HG03460 (cell line): ENCODE data around the gene LGALS3BP.

Experiments used
- ATAC-seq: cut with Tn5 transposase; IDR thresholded peaks from one replicate; pipeline ENCODE4 v1.9.1; 2021; ENCODE audit not compliant: unreplicated experiment

The LGALS3BP gene

GRCh38 chr17:78986048-78986648 is 6.4 kb upstream of the LGALS3BP start:
- no peak for ATAC-seq

GRCh38 chr17:78985395-78985794 is 5.7 kb upstream of the LGALS3BP start:
- ATAC-seq, result no peak

DNA sequence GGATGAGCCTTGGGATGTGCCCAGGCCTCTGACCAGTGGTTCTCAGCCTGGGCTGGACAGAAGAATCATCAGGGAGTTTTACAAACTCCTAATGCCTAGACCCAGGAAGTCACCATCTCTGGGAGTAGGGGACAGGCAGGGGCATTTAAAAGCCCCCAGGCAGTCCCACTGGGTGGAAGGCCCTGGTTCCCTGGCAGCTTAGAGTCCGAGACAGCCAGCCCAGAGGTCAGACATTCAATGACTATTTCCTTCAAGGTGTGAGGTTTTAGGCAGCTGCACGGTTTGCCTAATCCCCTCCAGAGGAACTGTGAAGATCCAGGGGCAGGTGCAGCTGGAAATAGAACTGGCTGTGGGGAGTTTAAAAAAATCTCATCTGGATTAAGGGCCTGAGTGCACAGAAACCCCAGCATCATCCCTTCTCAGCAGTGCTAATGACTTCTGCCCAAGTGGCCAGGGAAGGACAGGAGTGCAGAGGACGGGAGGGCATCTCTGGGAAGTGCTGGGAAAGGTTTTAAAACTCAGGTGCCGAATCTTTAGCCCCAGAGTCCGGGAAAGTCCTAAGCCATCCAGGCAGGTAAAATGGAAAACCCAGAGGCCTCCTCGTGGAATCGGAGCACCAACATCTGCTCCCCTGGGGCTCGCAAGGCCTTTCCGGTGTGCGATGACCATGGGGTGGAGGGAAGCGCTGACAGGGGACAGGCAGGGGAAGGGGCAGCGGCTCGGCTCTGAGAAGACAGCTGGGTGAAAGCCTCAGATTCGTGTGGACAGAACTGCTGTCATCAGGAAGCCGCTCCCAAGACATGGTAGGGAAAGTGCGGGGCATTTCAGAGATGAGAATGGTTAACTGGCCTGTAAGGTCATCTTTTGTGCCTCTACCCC is 1.5 kb upstream of the LGALS3BP start:
- ATAC-seq, result no peak

DNA sequence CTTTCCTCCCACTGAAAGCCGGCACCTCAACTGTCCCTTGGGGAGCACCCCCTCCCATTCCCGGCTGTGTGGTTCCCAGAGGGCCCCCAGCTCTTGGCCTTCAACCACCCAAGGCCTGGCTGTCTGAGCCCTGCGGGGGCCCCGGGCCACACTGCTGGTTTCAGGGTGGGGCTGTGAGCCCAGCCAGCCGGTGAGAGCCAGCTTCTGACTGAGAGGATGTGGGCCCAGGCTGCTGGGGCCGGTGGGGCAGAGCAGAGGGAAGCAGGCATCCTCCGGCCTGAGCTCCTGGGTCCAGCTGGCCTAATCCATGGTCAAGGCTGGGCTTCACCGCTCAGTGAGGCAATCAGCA is 875 bp upstream of the LGALS3BP start:
- ATAC-seq, result no peak

- ATAC-seq, result no peak
Observed at GRCh38 chr17:78977997-78978973, 1.4 kb downstream of the LGALS3BP start.

- ATAC-seq, result no peak
Observed at GRCh38 chr17:78977681-78977943, 2.1 kb downstream of the LGALS3BP start.

GRCh38 chr17:78976907-78977680 is 2.6 kb downstream of the LGALS3BP start:
- ATAC-seq, result no peak

DNA sequence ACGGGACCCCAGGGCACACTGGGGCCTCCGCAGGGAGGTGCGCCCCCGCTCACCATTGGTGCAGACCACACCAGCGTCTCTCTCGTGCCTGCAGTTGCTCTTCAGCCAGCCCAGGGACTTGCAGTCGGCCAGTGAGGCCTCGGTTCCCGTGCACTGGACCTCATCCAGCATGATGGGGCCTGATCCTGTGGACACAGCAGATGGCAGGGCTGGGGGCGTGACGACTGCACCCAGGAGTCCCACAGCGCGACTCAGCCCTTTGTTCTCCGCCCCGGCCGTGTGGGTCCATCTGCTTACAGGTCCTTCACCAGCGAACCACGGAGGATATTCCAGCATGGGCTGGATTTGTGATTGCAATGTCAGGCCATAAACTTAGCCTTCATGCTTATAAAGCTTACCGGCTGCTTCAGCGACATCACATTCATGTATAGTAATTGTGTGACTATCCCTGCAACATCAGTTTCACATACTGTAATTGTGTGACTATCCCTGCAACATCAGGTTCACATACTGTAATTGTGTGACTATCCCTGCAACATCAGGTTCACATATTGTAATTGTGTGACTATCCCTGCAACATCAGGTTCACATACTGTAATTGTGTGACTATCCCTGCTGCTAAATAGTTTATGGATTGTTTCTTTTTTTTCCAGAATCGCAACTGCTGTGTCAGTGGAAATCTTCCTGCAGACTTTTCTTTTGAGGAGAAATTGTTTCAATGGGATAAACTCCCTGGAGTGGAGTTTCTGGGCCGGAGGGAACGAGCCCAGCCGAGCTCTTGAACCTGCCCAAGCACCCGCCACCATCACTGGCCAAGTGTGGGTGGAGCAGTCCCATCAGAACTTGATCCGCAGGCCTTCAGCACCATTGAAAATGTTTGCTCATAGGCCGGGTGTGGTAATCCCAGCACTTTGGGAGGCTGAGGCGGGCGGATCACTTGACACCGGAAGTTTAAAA is 4.8 kb downstream of the LGALS3BP start:
- ATAC-seq, result no peak

DNA sequence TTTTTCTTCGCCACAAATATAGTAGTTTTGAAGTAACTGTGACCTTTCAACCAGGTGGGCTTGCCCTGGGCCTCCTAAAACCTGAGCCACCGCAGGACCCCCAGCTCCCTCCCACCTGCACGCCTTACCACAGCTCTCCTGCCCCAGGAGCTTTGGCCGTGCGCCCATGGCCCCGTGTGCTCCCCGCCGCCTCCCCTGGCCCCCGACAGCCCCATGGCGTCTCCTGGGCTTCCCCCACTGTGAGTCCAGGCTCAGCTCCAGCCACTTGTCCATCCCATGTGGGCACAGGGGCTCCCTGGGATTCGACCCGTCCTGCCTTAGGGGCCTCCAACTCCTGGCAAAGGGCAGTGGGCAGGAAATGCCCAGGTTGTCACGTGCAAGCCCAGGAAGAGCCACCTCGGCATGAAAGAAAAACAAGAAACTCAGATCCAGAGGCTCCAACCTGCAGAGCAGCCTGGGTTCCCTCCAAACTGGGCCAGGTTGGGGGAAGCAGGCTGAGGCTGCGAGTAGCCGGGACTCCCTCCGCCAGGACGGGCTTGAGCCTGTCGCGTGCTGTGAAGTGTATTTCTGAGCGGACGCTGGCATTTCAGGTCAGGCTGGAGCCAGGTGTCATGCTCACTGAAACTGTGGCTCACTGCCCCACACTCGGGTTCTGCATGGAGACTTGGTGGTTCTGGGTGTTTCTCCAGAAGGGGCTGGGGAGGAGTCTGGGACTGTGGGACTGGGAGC is 5.8 kb downstream of the LGALS3BP start:
- no peak for ATAC-seq

DNA sequence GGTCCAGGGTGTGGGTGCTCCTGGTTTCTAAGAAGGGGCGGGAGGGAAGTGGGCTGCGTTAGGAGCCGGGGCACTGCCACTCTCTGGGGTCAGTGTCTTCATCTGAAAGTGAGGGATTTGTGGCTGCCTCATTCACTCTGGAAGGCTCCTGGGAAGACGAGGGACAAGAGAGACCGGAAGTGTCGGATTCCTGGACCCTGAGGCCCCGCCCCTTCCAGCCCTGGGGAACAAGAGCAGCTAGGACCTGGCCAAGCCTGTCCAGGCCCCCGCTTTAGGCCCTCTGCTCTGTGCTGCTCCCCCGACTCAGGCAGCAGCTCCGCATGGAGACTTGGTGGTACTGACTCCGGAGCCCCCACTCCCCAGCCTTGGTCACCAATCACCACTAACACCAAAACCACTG is 6.5 kb downstream of the LGALS3BP start:
- ATAC-seq, result no peak

- no peak for ATAC-seq
Observed at GRCh38 chr17:78972507-78973105, 7.1 kb downstream of the LGALS3BP start.

DNA sequence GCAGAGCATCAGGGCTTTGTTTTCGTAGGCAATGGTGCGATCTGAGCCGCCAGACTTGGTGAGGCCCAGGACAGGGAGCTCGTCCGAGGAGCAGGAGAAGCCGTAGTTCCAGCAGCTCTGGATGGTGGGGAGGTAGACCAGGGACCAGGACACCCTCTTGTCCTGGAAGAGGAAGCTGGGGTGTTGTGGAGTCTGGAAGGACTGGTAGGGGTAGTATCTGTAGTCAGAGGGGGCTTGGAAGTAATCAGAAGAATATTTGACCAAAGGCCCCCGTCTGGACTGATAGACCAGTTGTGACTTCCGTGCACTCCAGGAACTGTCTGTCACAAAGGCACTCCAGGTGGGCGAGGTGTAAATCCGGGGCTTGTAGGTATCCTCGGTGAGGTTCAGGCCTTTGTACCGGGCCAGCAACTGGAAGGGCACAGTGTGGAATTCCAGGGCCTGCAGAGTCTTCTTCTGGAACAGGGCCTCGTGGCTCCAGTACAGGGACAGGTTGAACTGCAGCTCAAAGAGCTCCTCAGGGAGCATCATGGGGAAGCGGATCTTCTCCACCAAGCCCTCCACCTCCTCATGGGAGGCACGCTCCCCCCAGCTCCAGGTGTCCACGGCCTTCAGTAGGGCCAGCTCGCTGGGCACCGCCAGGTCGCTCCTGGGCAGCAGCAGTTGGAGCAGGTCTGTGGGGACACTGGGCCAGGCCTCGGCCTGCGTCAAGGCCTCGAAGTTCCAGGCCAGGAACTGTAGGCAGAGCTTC is 7.8 kb downstream of the LGALS3BP start:
- no peak for ATAC-seq

DNA sequence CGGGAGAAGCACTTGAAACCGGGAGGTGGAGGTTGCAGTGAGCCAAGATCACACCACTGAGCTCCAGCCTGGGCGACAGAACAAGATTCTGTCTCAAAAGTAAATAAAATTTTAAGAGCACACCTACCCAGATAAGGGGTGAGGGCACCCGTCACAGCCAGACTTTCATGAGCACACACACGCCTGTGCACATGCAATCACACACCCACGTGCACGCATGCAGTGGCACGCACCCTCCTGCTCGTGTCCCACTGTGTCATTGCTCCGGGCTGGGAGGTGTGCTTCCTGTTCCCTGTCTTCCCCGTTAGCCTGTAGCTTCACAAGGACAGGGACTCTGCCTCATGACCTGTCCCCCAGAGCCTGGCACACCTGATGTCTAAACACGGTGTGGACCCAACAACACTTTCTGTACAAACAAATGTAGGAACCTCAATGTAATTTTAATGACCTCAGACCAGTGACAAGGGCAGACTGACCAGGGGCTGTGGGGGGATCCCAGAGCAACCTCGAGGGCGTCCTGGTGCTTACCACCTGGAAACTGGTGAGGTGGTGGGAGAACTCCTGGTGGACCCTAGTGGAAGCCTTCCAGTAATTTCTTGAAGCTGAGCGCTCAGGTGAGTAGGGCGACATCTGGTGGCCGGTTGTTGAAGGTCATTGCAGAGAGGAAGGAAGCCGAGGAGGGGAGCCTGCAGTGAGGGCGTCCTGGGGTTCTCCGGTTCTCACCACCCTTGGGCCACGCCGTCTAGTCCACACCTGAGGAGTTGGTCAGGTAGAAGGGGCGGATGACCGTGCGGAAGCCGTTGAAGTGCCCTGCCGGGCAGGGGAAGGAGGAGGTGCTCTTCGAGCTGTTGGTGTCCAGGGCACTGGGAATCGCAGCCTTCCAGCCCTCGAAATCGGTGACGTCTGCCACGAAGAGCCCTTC is 8.6 kb downstream of the LGALS3BP start:
- no peak for ATAC-seq

- ATAC-seq, result no peak
Observed at GRCh38 chr17:78969865-78970264, 9.9 kb downstream of the LGALS3BP start.

GRCh38 chr17:78967782-78968362 is 11.9 kb downstream of the LGALS3BP start:
- ATAC-seq, result no peak

DNA sequence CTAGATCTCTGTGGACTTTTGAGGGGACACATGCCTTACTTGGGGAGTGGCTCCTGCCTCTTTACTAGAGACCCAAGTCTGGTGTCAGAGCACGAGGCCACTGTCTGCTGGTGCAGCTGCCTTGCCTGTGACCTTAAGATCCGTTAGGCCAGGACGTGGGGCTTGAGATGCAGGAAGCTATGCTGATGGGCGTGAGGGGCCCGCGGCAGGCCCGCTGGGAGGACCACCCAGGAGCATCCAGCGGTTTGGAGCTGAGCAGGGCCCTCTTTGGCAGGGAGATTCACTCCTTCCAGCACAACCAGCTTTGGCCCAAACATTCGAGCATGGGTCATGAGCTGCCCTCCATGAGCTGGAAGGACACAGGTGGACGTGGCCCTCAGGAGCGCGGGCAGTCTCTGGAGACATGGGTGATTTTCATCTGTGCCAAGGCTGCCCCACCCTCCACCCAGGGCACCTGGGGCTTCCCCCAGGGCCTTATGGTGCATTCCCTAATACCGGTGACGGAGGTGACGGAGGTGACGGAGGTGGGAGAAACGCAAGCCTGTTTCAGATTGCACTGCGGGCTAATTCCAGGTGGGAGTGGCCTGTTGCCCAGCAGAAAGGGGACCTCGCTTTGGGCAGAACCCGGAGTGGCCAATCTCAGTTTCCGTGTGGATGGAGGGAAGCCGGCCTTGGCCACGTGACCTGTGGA is 12.7 kb downstream of the LGALS3BP start:
- ATAC-seq, result no peak
